Stimulated activated naive B cell treated with anti-CD40 and anti-IgM and Interleukin-4, amounts not matched to agents 10 μg/mL and 1 μg/mL and 100 μg/mL, for 72 hours (primary cell): Measurements from ENCODE around the gene PLA2G2D.

Experiments used
- ATAC-seq, 2 donors: fragments of 150-1000 bp; cut with Tn5 transposase; replicated peaks; 2 replicates each; pipeline ENCODE4 v1.10.0; 2021; ENCODE audit warnings: moderate library complexity in 1 of 2
- DNase-seq: peaks from one replicate; pipeline ENCODE4 v3.0.0; 2021
- H3K27ac Mint-ChIP-seq: one replicate; pipeline ENCODE4 v1.8.0; 2022; ENCODE audit warnings: mild to moderate bottlenecking, mixed read lengths
- H3K27me3 Mint-ChIP-seq, 2 donors: one replicate each; pipeline ENCODE4 v1.8.0; 2022; ENCODE audit warnings: mixed read lengths in 2 of 2
- H3K36me3 Mint-ChIP-seq, 2 donors: one replicate each; pipeline ENCODE4 v1.8.0; 2022; ENCODE audit warnings: mixed read lengths in 2 of 2, mild to moderate bottlenecking in 1 of 2
- H3K4me1 Mint-ChIP-seq, 2 donors: one replicate each; pipeline ENCODE4 v1.8.0; 2022; ENCODE audit warnings: mixed read lengths in 2 of 2, mild to moderate bottlenecking in 1 of 2
- H3K4me3 Mint-ChIP-seq, 2 donors: one replicate each; pipeline ENCODE4 v1.8.0; 2022; ENCODE audit warnings: mild to moderate bottlenecking in 2 of 2, mixed read lengths in 2 of 2, moderate library complexity in 1 of 2
- H3K9me3 Mint-ChIP-seq, 2 donors: one replicate each; pipeline ENCODE4 v1.8.0; 2022; ENCODE audit warnings: mixed read lengths in 2 of 2, mild to moderate bottlenecking in 1 of 2

PLA2G2D gene

DNA sequence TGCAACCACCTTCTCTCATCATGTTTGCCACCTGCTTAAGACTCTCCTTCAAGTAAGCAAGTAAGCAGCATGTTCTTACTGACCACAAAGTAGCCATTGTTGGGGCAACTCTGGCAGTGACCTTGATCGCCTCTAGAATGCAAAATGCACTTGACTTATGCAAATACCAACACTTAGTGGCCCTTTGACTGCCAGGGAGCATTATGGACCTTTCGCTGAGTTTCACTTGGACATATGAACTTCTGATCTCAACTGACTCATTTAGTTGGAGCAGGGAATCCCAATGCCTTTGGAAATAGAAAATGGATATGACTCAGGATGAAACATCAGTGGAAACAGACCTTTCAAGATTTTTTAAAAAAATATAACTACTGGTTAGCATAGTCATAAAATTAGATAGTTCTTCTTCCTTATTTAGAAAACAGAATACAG is 55.5 kb downstream of the PLA2G2D start:
- H3K4me1 Mint-ChIP-seq: peaks cover 27 to 41% of the 10 kb centered on the region in 2 donors
- no peak for DNase-seq
- peaks cover 0 to 8% of the 10 kb centered on the region in 2 donors for H3K27me3 Mint-ChIP-seq
- H3K4me3 Mint-ChIP-seq: no peak overlapping the region
- no peaks in the 10 kb centered on the region for H3K9me3 Mint-ChIP-seq
- H3K27ac Mint-ChIP-seq: no peak overlapping the region
- H3K36me3 Mint-ChIP-seq: peaks cover 0 to 5% of the 10 kb centered on the region in 2 donors
- no peak for ATAC-seq
